ENCODE results near the gene GREB1L. TPM values are rescaled to one million over a fixed set of nuclear protein-coding genes. Genes with fewer than 3 reads are reported as not detected.

Gene GREB1L
- total RNA-seq, 2 experiments from 2014 or later: not detected

DNA sequence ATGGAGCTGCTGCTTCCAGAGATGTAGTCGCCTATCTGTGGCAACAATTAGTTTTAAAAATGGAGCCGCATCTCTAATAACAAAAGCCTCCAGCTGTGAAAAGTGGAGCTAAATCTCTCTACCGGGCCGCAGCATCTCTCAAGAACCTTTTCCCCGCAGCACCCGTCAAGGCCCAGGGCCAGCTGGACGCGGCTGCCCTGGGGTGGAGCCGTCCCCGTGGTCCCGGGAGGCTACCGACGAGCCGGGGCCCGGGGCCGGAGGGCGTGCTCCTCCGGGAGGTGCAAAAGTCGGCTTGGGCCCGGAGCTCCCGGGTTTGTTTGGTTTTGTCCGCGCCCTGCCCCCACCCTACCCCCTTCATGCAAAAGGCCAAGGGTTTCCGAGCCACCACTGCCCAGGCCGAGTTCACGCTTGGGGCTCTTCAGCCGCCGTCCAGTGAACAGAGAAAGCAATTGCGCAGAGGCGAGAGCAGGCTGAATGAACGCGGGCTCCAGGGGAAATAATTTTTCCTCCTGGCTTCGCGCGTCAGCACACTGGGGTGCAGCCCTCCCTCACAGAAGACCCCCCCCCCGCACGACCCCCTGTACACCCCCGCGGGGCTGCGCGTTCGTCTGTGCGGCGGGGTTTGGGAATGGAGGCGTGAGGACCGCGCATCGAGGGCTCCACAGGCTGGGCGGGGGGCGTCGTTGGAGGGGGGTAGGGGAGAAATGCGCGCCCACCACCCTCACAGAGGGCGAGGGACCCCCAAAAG, 557 bp upstream of the GREB1L start:
- POLR2A ChIA-PET: no interaction called here
- no peaks in the 10 kb centered on the region for H3K36me3 Mint-ChIP-seq
- no peaks in the 10 kb centered on the region for H3K9me3 Mint-ChIP-seq
- ATAC-seq (ENCODE audit: low read depth): no peak
- H3K27ac Mint-ChIP-seq: no peak overlapping the region
- H3K27me3 Mint-ChIP-seq: peaks cover 60% of the 10 kb centered on the region
- no peak for DNase-seq
- H3K4me3 Mint-ChIP-seq: peak overlapping the region; percentile 16
- H3K4me1 Mint-ChIP-seq: peaks cover 4% of the 10 kb centered on the region

DNA sequence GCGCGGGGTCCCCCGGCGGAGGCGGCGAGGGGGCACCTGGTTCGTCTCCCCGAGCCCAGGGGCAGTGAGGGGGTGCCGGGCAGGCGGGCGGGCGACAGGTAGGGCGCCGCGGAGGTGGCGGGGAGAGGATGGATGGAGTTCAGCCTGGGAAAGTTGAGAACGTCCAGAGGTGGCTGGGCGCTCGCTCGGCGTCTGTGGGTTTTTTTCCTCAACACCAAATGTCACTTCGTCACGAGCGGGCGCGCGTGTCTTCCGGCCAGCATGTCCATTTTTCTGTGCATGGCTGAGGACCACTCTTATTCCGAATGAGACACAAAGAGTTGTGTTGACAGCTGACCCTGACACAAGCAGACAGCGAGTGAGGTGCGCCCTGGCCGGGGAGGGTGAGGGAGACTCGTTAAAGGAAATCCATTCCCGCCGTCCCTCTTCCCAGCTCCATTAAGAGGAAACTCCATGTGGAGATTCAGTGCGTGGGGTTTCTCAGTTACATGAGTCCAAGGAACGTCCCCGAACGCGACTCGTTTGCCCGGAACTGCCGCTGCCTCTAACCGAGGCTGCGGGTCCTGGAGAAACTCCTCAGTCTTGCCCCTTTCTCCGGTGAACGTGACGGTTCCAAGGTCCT, 859 bp downstream of the GREB1L start:
- Mint-ChIP-seq H3K4me1 (peaks cover 4% of the 10 kb centered on the region), H3K27ac (no peak overlapping the region), H3K4me3 (no peak overlapping the region), H3K36me3 (no peaks in the 10 kb centered on the region), H3K27me3 (peaks cover 67% of the 10 kb centered on the region), H3K9me3 (no peaks in the 10 kb centered on the region)
- DNase-seq: no peak
- no peak for ATAC-seq (ENCODE audit: low read depth)
- POLR2A ChIA-PET: no interaction called here

DNA sequence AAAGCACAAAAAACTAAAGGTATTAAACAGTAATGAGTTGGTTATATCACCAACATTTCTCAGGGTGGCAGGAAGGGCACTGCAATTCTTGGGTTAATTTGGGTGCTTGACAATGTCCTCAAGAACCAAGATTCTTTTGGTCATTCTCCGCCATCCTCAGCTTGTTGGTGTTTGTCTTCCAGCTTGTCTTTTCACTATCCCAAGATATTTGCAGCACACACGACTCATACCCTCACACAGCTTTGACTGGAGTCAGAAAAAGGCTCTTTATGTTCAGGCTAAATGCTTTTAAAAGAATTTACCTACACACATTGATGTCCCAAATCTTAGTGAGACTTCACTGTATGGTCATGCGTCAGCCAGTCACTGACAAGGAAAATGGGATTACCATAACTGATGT, 12.5 kb downstream of the GREB1L start:
- POLR2A ChIA-PET: no interaction called here
- H3K9me3 Mint-ChIP-seq: no peaks in the 10 kb centered on the region

DNA sequence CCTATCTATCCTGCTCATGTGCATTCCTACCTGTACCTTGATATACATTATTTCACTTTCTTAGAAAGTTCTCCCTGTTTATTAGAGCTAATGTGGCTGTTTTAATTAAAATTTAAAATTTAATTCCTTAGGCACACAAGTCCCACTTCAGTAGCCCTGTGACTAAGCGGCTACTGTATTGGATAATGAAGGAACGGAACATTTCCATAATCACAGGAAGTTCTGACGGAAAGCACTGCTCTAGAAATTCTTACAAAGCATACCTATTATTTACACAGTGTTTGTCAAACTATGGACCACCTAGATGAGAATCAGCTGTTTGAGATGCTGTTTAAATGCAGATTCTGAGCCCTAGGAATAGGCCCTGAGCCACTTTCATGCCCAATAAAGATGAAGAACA, 13.2 kb downstream of the GREB1L start:
- POLR2A ChIA-PET: no interaction called here
- no peaks in the 10 kb centered on the region for H3K9me3 Mint-ChIP-seq
- no peak for ATAC-seq (ENCODE audit: low read depth)
- peaks cover 13% of the 10 kb centered on the region for H3K27me3 Mint-ChIP-seq
- H3K27ac Mint-ChIP-seq: no peak overlapping the region
- H3K4me3 Mint-ChIP-seq: no peak overlapping the region
- no peak for DNase-seq
- no peaks in the 10 kb centered on the region for H3K4me1 Mint-ChIP-seq
- no peaks in the 10 kb centered on the region for H3K36me3 Mint-ChIP-seq

More for the DNA sequence above, 12.5 kb downstream of the GREB1L start:
- Mint-ChIP-seq H3K4me3 (no peak overlapping the region), H3K36me3 (no peaks in the 10 kb centered on the region), H3K4me1 (no peaks in the 10 kb centered on the region), H3K27ac (no peak overlapping the region), H3K27me3 (peaks cover 17% of the 10 kb centered on the region)
- DNase-seq (no peak), ATAC-seq (ENCODE audit: low read depth) (no peak)

DNA sequence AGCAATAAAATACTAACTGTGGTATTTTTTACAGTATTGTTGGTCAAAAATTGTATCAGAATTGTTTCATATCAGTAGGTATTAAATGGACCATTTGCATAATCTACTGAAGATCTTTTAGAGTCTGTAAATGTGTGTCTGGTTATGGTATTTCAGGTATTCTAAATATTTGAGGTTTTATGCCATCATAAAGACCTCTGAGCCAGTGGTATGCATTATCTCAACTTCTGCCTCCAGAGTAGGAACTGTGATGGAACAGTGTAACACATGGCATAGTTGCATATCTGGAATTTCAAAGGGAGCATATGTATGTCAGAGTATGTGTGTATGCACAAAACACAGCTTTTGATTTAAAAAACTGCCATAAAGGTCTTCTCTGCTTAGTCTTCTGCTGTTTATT, 15.4 kb downstream of the GREB1L start:
- H3K36me3 Mint-ChIP-seq: no peaks in the 10 kb centered on the region
- no peak for ATAC-seq (ENCODE audit: low read depth)
- no peak overlapping the region for H3K27ac Mint-ChIP-seq
- no peaks in the 10 kb centered on the region for H3K4me1 Mint-ChIP-seq
- H3K9me3 Mint-ChIP-seq: no peaks in the 10 kb centered on the region
- no peak overlapping the region for H3K4me3 Mint-ChIP-seq
- H3K27me3 Mint-ChIP-seq: peaks cover 10% of the 10 kb centered on the region
- no peak for DNase-seq
- POLR2A ChIA-PET: no interaction called here

DNA sequence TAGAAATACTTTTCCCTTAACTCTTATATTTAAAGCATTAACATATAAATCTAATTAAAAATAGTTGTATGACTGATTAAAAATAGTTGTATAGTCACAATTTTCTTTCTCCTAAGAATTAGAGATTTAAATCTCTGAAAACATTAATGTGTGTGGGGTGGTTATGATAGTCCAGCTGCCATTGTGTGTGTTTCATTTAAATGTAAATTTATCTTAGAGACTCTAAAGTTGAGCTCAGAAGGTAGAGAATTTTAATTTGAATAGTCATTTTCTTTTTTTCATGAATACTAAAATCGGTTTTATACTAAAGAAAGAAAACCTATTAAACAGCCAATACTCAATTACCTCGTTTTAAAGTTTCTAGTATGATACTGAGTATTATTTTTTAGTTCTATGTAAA, 18.6 kb downstream of the GREB1L start:
- Mint-ChIP-seq H3K4me3 (no peak overlapping the region), H3K4me1 (no peaks in the 10 kb centered on the region), H3K36me3 (no peaks in the 10 kb centered on the region), H3K9me3 (no peaks in the 10 kb centered on the region), H3K27ac (no peak overlapping the region), H3K27me3 (peaks cover 22% of the 10 kb centered on the region)
- POLR2A ChIA-PET: no interaction called here
- ATAC-seq (ENCODE audit: low read depth) (no peak), DNase-seq (no peak)

DNA sequence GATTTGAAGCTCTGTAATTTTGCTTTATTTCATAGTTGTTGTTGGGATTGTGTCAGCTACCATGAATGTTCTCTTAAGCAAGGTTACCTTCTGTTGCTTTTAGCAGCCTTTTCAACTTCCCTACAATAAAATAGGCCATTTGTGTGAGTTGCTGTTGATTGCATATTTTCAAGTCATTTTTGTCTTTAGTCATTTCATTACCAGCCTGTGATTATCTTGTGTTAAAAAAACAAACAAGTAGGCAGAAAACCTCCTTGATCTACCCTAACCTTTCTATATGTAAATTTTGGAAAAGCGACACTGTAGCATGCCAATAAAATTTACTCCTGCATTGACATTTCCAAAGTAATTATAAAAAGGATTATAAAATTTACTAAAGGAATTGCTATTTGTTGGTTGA, 19.3 kb downstream of the GREB1L start:
- Mint-ChIP-seq H3K9me3 (no peaks in the 10 kb centered on the region), H3K27me3 (peaks cover 25% of the 10 kb centered on the region), H3K4me3 (no peak overlapping the region), H3K36me3 (no peaks in the 10 kb centered on the region), H3K27ac (no peak overlapping the region), H3K4me1 (no peaks in the 10 kb centered on the region)
- POLR2A ChIA-PET: no interaction called here
- DNase-seq: no peak
- ATAC-seq (ENCODE audit: low read depth): no peak

DNA sequence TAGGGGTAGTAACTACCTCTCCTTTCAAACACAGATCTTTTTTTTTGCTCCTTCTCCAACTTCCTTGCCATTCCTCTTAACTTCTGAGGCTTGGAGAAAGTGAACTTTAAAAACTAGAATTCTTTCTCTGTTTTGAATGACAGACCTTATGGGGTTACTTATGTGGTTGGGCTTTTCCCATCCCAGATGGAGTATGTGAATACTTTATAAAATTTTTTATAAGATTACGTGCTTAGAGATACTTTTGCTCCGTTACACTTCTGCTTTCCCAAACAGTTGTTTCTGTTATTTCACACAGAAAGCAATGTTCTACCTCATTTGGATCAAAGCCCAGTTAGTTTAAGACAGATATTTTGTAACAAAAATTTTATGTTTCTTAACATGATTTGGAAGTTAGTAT, 20.2 kb downstream of the GREB1L start:
- POLR2A ChIA-PET: no interaction called here
- no peak for DNase-seq
- no peak for ATAC-seq (ENCODE audit: low read depth)
- Mint-ChIP-seq H3K4me3 (no peak overlapping the region), H3K9me3 (no peaks in the 10 kb centered on the region), H3K27me3 (peaks cover 29% of the 10 kb centered on the region), H3K36me3 (no peaks in the 10 kb centered on the region), H3K4me1 (no peaks in the 10 kb centered on the region), H3K27ac (no peak overlapping the region)

DNA sequence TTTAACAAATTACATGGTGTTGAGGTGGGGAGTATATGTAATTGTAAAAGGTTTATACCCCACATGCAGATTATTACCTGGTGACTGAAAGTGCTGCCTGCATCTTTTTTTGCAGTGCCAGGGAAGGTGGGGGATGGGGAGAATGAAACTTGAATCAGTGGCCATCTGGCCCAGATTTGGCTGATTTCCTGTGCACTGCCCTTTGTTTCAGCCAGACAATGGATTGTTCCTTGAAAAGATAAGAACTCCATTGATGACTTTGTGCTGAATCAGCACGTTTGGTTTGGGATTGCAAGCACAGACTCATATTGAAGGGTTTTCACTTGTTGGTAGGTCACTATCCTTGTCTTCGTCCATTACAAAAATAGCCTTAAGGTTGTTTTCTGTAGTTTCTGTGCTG, 20.9 kb downstream of the GREB1L start:
- no peaks in the 10 kb centered on the region for H3K4me1 Mint-ChIP-seq
- H3K9me3 Mint-ChIP-seq: no peaks in the 10 kb centered on the region
- peaks cover 29% of the 10 kb centered on the region for H3K27me3 Mint-ChIP-seq
- POLR2A ChIA-PET: no interaction called here
- H3K27ac Mint-ChIP-seq: no peak overlapping the region
- ATAC-seq (ENCODE audit: low read depth): no peak
- DNase-seq: no peak
- no peaks in the 10 kb centered on the region for H3K36me3 Mint-ChIP-seq
- H3K4me3 Mint-ChIP-seq: no peak overlapping the region

DNA sequence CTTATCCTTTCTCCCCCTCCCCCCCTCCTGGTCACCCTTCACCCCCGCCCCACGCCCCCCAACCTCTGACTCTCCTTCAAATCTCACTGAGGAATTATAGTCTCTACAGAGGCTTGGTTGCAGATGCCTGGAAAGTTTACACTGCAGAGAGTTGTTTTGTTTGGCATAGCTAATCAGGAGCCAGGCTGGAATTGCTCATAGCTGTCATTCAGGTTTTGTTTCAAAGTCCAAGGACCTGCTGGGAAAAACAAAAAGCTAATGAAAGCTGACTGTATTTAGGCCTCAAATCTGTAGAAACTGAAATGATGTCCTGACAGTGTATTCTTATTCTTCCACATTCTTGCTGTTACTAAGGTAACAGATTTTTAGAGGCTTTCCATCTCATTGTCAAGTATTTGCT, 22.6 kb downstream of the GREB1L start:
- no peak overlapping the region for H3K4me3 Mint-ChIP-seq
- ATAC-seq (ENCODE audit: low read depth) (no peak), DNase-seq (no peak)
- H3K27me3 Mint-ChIP-seq: peaks cover 24% of the 10 kb centered on the region
- no peak overlapping the region for H3K27ac Mint-ChIP-seq
- H3K4me1 Mint-ChIP-seq: no peaks in the 10 kb centered on the region
- H3K9me3 Mint-ChIP-seq: no peaks in the 10 kb centered on the region
- no peaks in the 10 kb centered on the region for H3K36me3 Mint-ChIP-seq
- POLR2A ChIA-PET: no interaction called here

DNA sequence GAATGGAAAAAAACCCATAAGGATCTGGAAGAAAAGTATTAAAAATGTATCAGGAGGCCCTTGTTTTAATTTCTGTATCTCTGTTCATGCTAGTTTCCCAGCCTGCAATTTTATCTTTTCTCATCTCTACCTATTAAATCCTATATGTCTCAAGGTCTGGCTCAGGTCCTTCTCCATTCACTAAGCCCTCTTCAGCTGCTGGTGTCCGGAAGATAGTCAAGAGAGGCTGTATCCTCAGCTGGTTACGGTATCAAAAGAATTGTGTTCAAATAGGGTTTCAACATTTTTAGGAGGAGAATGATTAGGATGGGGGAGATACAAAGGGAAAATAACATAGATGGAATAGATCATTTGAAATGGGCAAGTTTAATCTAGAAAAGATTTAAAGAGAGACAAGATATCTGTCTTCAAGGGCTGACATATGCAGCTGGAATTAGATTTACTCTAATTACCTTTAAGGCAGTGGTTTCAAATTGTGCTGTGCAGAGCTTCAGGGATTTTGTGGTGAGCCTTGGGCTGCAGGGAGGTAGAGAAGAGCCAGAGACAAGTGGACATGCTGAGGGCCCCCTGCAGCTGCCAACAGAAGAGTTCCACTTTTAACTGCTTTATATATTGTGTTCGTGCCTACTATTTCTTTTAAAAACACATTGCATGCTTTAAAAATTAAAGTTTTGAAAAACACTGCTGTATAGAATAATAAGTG, 24.1 kb downstream of the GREB1L start:
- POLR2A ChIA-PET: no interaction called here
- no peak for ATAC-seq (ENCODE audit: low read depth)
- H3K27me3 Mint-ChIP-seq: peaks cover 22% of the 10 kb centered on the region

DNA sequence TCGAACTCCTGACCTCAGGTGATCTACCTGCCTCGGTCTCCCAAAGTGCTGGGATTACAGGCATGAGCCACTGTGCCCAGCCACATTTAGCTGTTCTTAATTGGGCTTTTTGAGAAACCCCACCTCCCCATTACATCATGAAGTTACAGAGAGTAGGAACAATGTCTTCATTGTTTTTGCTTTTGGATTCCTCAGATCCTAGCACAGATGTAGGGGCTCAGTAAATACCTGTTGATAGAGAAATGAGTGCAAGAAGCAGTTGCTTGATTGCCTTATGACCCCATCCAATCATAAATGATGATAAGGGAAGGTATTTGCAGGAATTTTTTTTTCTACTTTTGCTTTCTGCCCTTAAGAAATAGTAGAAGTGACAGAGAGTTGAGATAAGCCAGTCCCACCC, 25.4 kb downstream of the GREB1L start:
- no peak for ATAC-seq (ENCODE audit: low read depth)
- Mint-ChIP-seq H3K4me1 (no peaks in the 10 kb centered on the region), H3K27me3 (peaks cover 22% of the 10 kb centered on the region), H3K36me3 (no peaks in the 10 kb centered on the region), H3K9me3 (no peaks in the 10 kb centered on the region), H3K27ac (no peak overlapping the region), H3K4me3 (no peak overlapping the region)
- POLR2A ChIA-PET: no interaction called here
- DNase-seq: no peak

More for the DNA sequence above, 24.1 kb downstream of the GREB1L start:
- Mint-ChIP-seq H3K9me3 (no peaks in the 10 kb centered on the region), H3K36me3 (no peaks in the 10 kb centered on the region), H3K4me3 (no peak overlapping the region), H3K27ac (no peak overlapping the region), H3K4me1 (no peaks in the 10 kb centered on the region)
- no peak for DNase-seq

DNA sequence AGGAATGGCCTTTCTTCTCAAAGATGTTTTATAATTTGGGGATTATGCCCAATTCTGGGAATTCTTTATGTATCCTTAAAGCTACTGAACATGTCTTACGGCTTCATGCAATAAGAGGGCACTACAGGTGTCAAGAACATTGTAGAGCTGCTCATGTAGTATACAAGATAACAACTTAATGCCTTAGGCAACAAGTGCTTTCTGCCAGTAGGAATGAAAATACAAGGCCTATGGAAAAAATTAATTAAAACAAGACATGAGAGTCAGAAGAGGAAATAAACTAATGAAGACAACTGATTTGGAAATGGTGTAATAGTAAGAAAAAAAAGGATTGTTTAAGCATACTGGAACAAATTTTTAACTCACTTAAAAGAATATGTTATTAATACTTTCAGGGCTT, 27.3 kb downstream of the GREB1L start:
- Mint-ChIP-seq H3K36me3 (no peaks in the 10 kb centered on the region), H3K4me3 (no peak overlapping the region), H3K27me3 (peaks cover 17% of the 10 kb centered on the region), H3K9me3 (no peaks in the 10 kb centered on the region), H3K27ac (no peak overlapping the region), H3K4me1 (no peaks in the 10 kb centered on the region)
- DNase-seq: no peak
- POLR2A ChIA-PET: no interaction called here
- no peak for ATAC-seq (ENCODE audit: low read depth)

DNA sequence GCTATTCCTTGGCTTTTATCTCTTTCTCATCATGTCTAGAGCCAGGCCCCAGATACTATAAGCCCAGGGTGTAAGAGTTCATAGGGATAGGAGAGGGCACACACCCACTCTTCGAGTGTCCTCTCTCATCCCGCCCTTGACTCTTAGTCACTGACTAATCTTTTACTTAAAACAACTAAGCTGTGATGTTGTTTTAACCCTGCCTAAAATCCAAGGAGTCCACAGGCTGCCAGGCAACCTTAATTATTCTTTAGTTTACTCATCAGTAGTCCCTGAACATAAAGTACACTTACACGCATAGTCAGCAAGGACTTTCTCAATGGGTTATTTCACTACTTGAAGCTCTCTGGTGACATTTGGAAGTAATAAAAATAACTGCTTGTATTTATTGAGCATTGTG, 28.4 kb downstream of the GREB1L start:
- POLR2A ChIA-PET: no interaction called here
- H3K27ac Mint-ChIP-seq: no peak overlapping the region
- DNase-seq (no peak), ATAC-seq (ENCODE audit: low read depth) (no peak)
- H3K4me1 Mint-ChIP-seq: no peaks in the 10 kb centered on the region
- H3K4me3 Mint-ChIP-seq: no peak overlapping the region
- H3K9me3 Mint-ChIP-seq: no peaks in the 10 kb centered on the region
- H3K36me3 Mint-ChIP-seq: no peaks in the 10 kb centered on the region
- peaks cover 11% of the 10 kb centered on the region for H3K27me3 Mint-ChIP-seq
